Measurements from ENCODE around the gene CHD2.
"Not testable (repeated sequence)": the region's sequence is repeated elsewhere in the genome, so short reads cannot be mapped to it uniquely, and the experiment has no call there.

Gene CHD2

GRCh38 chr15:93031103-93031464 is 131.0 kb downstream of the CHD2 start:
- Histone ChIP-seq H3K4me2 (ENCODE audit: low read length) (no peak overlapping the region), H3K9ac (ENCODE audit: low read length) (no peak overlapping the region)

GRCh38 chr15:93031557-93032384 is 131.6 kb downstream of the CHD2 start:
- H3K9me3 ChIP-seq (ENCODE audit: low read length); H3K4me2 ChIP-seq (ENCODE audit: low read length): not testable (repeated sequence)

More at GRCh38 chr15:93031103-93031464, 131.0 kb downstream of the CHD2 start:
- Histone ChIP-seq H3K4me3 (ENCODE audit: low read depth, low read length, poor library complexity, severe bottlenecking) (no peak overlapping the region), H2AFZ (ENCODE audit: low read length) (no peak overlapping the region), H3K9me2 (ENCODE audit: low read depth, low read length) (no peaks in the 10 kb centered on the region), H3K36me3 (ENCODE audit: insufficient read depth, low read length) (peaks cover 13% of the 10 kb centered on the region), H3K27ac (ENCODE audit: low read depth, low read length, poor library complexity, severe bottlenecking) (no peak overlapping the region), H3F3A (ENCODE audit: insufficient read depth, low read length) (no peaks in the 10 kb centered on the region), H3K9me3 (ENCODE audit: low read length) (no peaks in the 10 kb centered on the region), H3K4me1 (ENCODE audit: insufficient read depth, low read length, severe bottlenecking) (peaks cover 14% of the 10 kb centered on the region), H4K20me1 (ENCODE audit: insufficient read depth, low read length) (no peaks in the 10 kb centered on the region), H3K79me2 (ENCODE audit: insufficient read depth, low read length) (no peaks in the 10 kb centered on the region), H3K27me3 (ENCODE audit: insufficient read depth, low read length) (0 out of 2 replicates have a peak, but pooled peaks cover 4% of the 10 kb centered on the region)
- TF ChIP-seq CTCF (IDR thresholded peaks at IDR 0.05; ENCODE audit: low read length): no peak
- TF ChIP-seq EZH2 (IDR thresholded peaks at IDR 0.05; ENCODE audit: borderline replicate concordance, low read length): no peak

GRCh38 chr15:93032515-93033206 is 132.5 kb downstream of the CHD2 start:
- not testable (repeated sequence) for H3K27ac ChIP-seq (ENCODE audit: low read depth, low read length, poor library complexity, severe bottlenecking)

More at GRCh38 chr15:93031557-93032384, 131.6 kb downstream of the CHD2 start:
- not testable (repeated sequence) for H3K79me2 ChIP-seq (ENCODE audit: insufficient read depth, low read length); H3K27me3 ChIP-seq (ENCODE audit: insufficient read depth, low read length); H3K9me2 ChIP-seq (ENCODE audit: low read depth, low read length); H4K20me1 ChIP-seq (ENCODE audit: insufficient read depth, low read length); H3F3A ChIP-seq (ENCODE audit: insufficient read depth, low read length); H3K9ac ChIP-seq (ENCODE audit: low read length); H3K27ac ChIP-seq (ENCODE audit: low read depth, low read length, poor library complexity, severe bottlenecking); H3K36me3 ChIP-seq (ENCODE audit: insufficient read depth, low read length); H2AFZ ChIP-seq (ENCODE audit: low read length); H3K4me3 ChIP-seq (ENCODE audit: low read depth, low read length, poor library complexity, severe bottlenecking)
- H3K4me1 ChIP-seq (ENCODE audit: insufficient read depth, low read length, severe bottlenecking): peaks cover 14% of the 10 kb centered on the region

GRCh38 chr15:93033434-93034045 is 133.4 kb downstream of the CHD2 start:
- Histone ChIP-seq H3K36me3 (ENCODE audit: insufficient read depth, low read length) (no peaks in the 10 kb centered on the region), H4K20me1 (ENCODE audit: insufficient read depth, low read length) (no peaks in the 10 kb centered on the region), H2AFZ (ENCODE audit: low read length) (no peak overlapping the region), H3K9me3 (ENCODE audit: low read length) (no peaks in the 10 kb centered on the region), H3F3A (ENCODE audit: insufficient read depth, low read length) (no peaks in the 10 kb centered on the region), H3K4me2 (ENCODE audit: low read length) (no peak overlapping the region), H3K9me2 (ENCODE audit: low read depth, low read length) (no peaks in the 10 kb centered on the region), H3K27me3 (ENCODE audit: insufficient read depth, low read length) (0 out of 2 replicates have a peak, but pooled peaks cover 4% of the 10 kb centered on the region), H3K4me1 (ENCODE audit: insufficient read depth, low read length, severe bottlenecking) (peaks cover 14% of the 10 kb centered on the region), H3K9ac (ENCODE audit: low read length) (no peak overlapping the region), H3K79me2 (ENCODE audit: insufficient read depth, low read length) (no peaks in the 10 kb centered on the region), H3K27ac (ENCODE audit: low read depth, low read length, poor library complexity, severe bottlenecking) (no peak overlapping the region), H3K4me3 (ENCODE audit: low read depth, low read length, poor library complexity, severe bottlenecking) (no peak overlapping the region)
- TF ChIP-seq EZH2 (IDR thresholded peaks at IDR 0.05; ENCODE audit: borderline replicate concordance, low read length): no peak
- no peak for TF ChIP-seq CTCF (IDR thresholded peaks at IDR 0.05; ENCODE audit: low read length)

More at GRCh38 chr15:93032515-93033206, 132.5 kb downstream of the CHD2 start:
- H3K4me1 ChIP-seq (ENCODE audit: insufficient read depth, low read length, severe bottlenecking): peaks cover 14% of the 10 kb centered on the region
- not testable (repeated sequence) for H3K9me2 ChIP-seq (ENCODE audit: low read depth, low read length); H3K36me3 ChIP-seq (ENCODE audit: insufficient read depth, low read length); H3K4me2 ChIP-seq (ENCODE audit: low read length); H3F3A ChIP-seq (ENCODE audit: insufficient read depth, low read length); H3K27me3 ChIP-seq (ENCODE audit: insufficient read depth, low read length); H3K4me3 ChIP-seq (ENCODE audit: low read depth, low read length, poor library complexity, severe bottlenecking); H3K9me3 ChIP-seq (ENCODE audit: low read length); H3K9ac ChIP-seq (ENCODE audit: low read length); H3K79me2 ChIP-seq (ENCODE audit: insufficient read depth, low read length); H2AFZ ChIP-seq (ENCODE audit: low read length); H4K20me1 ChIP-seq (ENCODE audit: insufficient read depth, low read length)

Measured in OCI-LY1 (cell line).